SU-DHL-6 (cell line): Measurements from ENCODE around the gene RELL1.

Source experiments
- H2AFZ ChIP-seq: fragments of 200-600 bp; sonication (generic); 2 replicates; pipeline ENCODE4 v1.6.1; 2014; ENCODE audit warnings: low read depth, mild to moderate bottlenecking, moderate library complexity, mixed read lengths, antibody characterized with exemption, low read length; ENCODE audit not compliant: severe bottlenecking
- H3F3A ChIP-seq: fragments of 200-600 bp; shearing (Covaris generic); 2 replicates; pipeline ENCODE4 v1.6.0; 2016; ENCODE audit warnings: antibody characterized with exemption, mild to moderate bottlenecking; ENCODE audit not compliant: insufficient read depth
- H3K27ac ChIP-seq: fragments of 200-600 bp; sonication (generic); 2 replicates; pipeline ENCODE4 v1.5.1; 2016; ENCODE audit warnings: low read depth, mild to moderate bottlenecking, low read length, moderate library complexity, mixed read lengths
- H3K27me3 ChIP-seq: fragments of 200-600 bp; sonication (generic), shearing (Covaris generic); 2 replicates; pipeline ENCODE4 v1.6.0; 2014; ENCODE audit warnings: mild to moderate bottlenecking, low read length
- H3K36me3 ChIP-seq: fragments of 200-600 bp; sonication (generic); 2 replicates; pipeline ENCODE4 v1.6.1; 2014; ENCODE audit warnings: mild to moderate bottlenecking, low read length, mixed read lengths
- H3K4me2 ChIP-seq: fragments of 300-600, 200-600 bp; shearing (Covaris generic), sonication (generic); 2 replicates; pipeline ENCODE4 v1.6.0; 2014; ENCODE audit warnings: low read length, low read depth, mild to moderate bottlenecking; ENCODE audit not compliant: poor library complexity, severe bottlenecking
- H3K4me3 ChIP-seq: fragments of 200-600 bp; sonication (generic); 2 replicates; pipeline ENCODE4 v1.5.1; 2014; ENCODE audit warnings: antibody characterized with exemption, low read length, mild to moderate bottlenecking, mixed read lengths; ENCODE audit not compliant: insufficient read depth, poor library complexity, severe bottlenecking
- H3K79me2 ChIP-seq: fragments of 200-600 bp; sonication (generic); 2 replicates; pipeline ENCODE4 v1.6.1; 2014; ENCODE audit warnings: mild to moderate bottlenecking, low read length, moderate library complexity; ENCODE audit not compliant: insufficient read depth
- H3K9ac ChIP-seq: fragments of 200-600 bp; sonication (generic); 2 replicates; pipeline ENCODE4 v1.7.0; 2014; ENCODE audit warnings: mild to moderate bottlenecking, low read length
- H3K9me2 ChIP-seq: fragments of 200-600 bp; sonication (generic); replicated peaks from 2 replicates; pipeline ENCODE4 v1.6.1; 2014; ENCODE audit warnings: low read length; ENCODE audit not compliant: insufficient read depth
- H3K9me3 ChIP-seq: fragments of 200-600 bp; sonication (generic); 2 replicates; pipeline ENCODE4 v1.6.1; 2014; ENCODE audit warnings: low read length, mixed read lengths; ENCODE audit not compliant: insufficient read depth
- H4K20me1 ChIP-seq: fragments of 200-600 bp; sonication (generic); 2 replicates; pipeline ENCODE4 v1.6.1; 2014; ENCODE audit warnings: low read depth, mild to moderate bottlenecking, antibody characterized with exemption, low read length, moderate library complexity, mixed read lengths
- EZH2phosphoT487 ChIP-seq: fragments of 200-600 bp; sonication (generic), shearing (Covaris generic); conservative IDR thresholded peaks from 2 replicates; pipeline ENCODE4 v1.6.1; 2018; ENCODE audit warnings: mild to moderate bottlenecking, antibody characterized with exemption, low read length, moderate library complexity, mixed read lengths
- TF ChIP-seq, protein P1 (sequence below): fragments of 200-600 bp; sonication (generic); IDR thresholded peaks from one replicate; pipeline ENCODE4 v1.5.1; 2017; ENCODE audit warnings: antibody characterized with exemption, mild to moderate bottlenecking, low read length, moderate library complexity; ENCODE audit not compliant: insufficient read depth, poor library complexity, severe bottlenecking

RELL1 gene

DNA sequence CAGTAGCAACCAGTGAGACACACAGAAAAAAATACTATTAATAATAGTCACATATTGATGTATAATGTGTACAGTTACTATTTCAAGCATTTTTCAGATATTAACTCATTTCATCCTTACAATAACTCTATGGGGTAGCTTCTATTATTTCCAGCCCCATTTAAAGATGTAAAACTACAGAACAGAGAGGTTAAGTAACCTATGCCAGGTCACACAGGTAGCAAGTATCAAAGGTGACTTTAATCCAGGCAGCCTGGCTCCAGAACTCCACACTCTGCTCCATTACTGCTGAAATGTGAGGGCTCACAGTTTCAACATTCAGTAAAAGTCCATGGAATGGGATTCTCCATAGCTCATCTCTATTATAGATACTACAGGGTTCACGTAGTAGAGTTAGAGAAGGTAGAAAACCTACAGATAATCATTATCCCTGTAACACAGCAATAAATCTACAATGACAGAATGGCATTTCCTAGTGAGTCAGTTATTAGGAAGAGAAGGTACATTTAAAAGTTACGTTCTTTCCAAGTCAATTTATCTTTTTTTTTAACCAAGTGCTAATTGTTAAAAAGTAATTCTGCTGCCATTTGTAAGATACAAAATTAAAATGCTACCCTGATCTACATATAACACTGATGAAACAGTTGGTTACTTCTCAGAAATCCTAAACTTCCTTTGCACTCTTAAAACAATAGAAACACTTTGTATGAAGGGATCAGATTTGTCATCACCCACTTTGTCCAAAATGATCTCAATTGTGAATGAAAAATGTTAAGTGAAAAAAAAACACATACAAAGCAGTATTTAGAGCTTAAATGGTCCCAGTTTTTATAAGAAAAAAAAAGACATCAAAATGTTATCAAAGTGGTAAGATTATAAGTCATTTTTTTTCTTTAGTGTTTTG, 18.7 kb downstream of the RELL1 start:
- Histone ChIP-seq H3K27me3 (no peaks in the 10 kb centered on the region), H3K9me3 (no peaks in the 10 kb centered on the region), H2AFZ (no peak overlapping the region), H3K4me2 (no peak overlapping the region), H3K79me2 (peaks cover 15% of the 10 kb centered on the region; the same call in 1 of the 2 replicates), H3K4me3 (no peak overlapping the region), H4K20me1 (no peaks in the 10 kb centered on the region), H3K36me3 (no peaks in the 10 kb centered on the region), H3K9me2 (no peaks in the 10 kb centered on the region), H3K27ac (no peak overlapping the region), H3K9ac (no peak overlapping the region), H3F3A (no peaks in the 10 kb centered on the region)
- TF ChIP-seq EZH2phosphoT487 = no peak
- TF ChIP-seq, protein P1, sequence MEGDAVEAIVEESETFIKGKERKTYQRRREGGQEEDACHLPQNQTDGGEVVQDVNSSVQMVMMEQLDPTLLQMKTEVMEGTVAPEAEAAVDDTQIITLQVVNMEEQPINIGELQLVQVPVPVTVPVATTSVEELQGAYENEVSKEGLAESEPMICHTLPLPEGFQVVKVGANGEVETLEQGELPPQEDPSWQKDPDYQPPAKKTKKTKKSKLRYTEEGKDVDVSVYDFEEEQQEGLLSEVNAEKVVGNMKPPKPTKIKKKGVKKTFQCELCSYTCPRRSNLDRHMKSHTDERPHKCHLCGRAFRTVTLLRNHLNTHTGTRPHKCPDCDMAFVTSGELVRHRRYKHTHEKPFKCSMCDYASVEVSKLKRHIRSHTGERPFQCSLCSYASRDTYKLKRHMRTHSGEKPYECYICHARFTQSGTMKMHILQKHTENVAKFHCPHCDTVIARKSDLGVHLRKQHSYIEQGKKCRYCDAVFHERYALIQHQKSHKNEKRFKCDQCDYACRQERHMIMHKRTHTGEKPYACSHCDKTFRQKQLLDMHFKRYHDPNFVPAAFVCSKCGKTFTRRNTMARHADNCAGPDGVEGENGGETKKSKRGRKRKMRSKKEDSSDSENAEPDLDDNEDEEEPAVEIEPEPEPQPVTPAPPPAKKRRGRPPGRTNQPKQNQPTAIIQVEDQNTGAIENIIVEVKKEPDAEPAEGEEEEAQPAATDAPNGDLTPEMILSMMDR = no peak

DNA sequence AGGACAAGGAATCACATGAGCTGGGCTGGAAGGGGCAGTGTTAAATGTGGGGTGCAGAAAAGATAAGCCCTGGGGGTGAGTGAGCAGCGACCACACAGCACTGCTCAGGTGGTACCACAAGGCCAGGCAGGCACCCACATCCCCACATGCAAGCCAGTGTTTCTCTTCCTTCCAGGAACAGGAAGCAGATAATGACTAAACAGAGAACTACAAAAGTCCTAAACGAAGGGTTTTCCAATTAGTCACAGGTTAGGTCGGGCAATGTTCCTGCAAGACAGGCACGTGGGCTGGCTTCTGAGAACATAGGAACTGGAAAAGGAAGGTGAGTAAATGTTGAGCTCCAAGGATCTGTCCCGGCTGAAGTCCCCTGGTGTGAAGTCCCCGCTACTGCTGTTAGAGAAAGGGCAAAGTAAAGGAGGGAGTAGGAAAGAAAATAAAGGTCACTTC, 19.5 kb downstream of the RELL1 start:
- H4K20me1 ChIP-seq = no peaks in the 10 kb centered on the region
- no peak overlapping the region for H3K4me2 ChIP-seq
- H3K27ac ChIP-seq = no peak overlapping the region
- no peak overlapping the region for H3K9ac ChIP-seq
- H3F3A ChIP-seq = no peaks in the 10 kb centered on the region
- no peak overlapping the region for H3K4me3 ChIP-seq
- H3K9me2 ChIP-seq = no peaks in the 10 kb centered on the region
- no peaks in the 10 kb centered on the region for H3K27me3 ChIP-seq
- no peaks in the 10 kb centered on the region for H3K36me3 ChIP-seq
- TF ChIP-seq, protein P1 = no peak
- no peak for TF ChIP-seq EZH2phosphoT487
- no peaks in the 10 kb centered on the region for H3K9me3 ChIP-seq
- H3K79me2 ChIP-seq = peaks cover 21% of the 10 kb centered on the region
- H2AFZ ChIP-seq = no peak overlapping the region

DNA sequence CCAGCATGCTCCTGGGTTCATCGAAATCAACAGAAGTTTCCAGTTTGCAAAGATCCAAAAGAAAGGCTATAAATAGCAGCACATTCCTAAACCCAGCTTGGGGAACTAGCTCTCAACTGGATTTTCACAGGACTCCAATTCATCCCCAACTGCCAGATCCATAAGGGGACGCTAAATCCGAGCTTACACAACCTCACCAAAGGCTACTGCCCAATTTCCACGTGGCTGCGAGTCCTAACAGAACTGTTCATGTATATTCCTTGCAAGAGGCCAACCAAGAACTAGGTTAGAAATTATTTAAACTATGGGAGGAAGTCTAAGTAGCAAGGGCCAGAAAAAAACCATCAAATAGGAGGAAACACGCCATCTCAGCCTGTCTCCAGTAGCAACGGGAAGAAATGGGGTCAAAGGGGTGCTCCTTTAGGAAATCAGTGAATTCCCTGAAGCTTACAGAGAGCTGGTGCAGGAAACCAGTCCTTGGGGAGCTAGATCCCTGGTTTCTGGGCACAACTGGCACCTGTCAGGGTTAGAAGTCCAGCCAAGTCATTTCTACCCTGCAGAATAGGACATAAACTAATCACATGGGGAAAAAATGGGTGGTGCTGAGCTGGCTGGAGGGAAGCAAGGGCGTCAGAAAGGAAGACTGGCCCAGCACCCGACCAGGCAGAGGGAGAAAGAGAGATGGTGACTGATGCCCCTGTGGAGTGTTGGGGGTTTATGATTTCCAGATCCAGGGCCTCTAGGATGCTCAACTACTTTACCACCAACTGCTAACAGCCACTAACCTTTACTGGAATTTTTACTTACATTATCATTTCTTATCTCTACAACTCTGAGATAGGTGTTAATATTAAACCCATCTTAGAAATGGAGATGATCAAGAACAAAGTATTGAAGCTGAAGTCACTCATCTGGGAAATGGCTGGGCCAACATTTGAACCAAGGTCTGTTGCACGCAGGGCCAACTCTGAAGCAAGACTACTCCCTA, 20.5 kb downstream of the RELL1 start:
- H3K36me3 ChIP-seq = no peaks in the 10 kb centered on the region
- no peaks in the 10 kb centered on the region for H3K27me3 ChIP-seq
- no peak overlapping the region for H3K9ac ChIP-seq
- peaks cover 14% of the 10 kb centered on the region for H3K79me2 ChIP-seq
- TF ChIP-seq, protein P1 = no peak
- TF ChIP-seq EZH2phosphoT487 = no peak
- H3F3A ChIP-seq = no peaks in the 10 kb centered on the region
- H3K27ac ChIP-seq = no peak overlapping the region
- no peak overlapping the region for H3K4me3 ChIP-seq
- H3K9me2 ChIP-seq = no peaks in the 10 kb centered on the region
- H2AFZ ChIP-seq = no peak overlapping the region
- no peaks in the 10 kb centered on the region for H3K9me3 ChIP-seq
- H3K4me2 ChIP-seq = no peak overlapping the region
- H4K20me1 ChIP-seq = no peaks in the 10 kb centered on the region
